Measurements from ENCODE around the gene IGSF21. TPM values are rescaled to one million over a fixed set of nuclear protein-coding genes. Genes with fewer than 3 reads are reported as not detected.

Gene IGSF21
- total and polyA plus RNA-seq, 4 donors: 0.31 to 1.5 (median 0.88) TPM

- TF ChIP-seq MAX (IDR thresholded peaks at IDR 0.05) (no peak), CTCF (IDR thresholded peaks at IDR 0.05; ENCODE audit: low read depth, low read length, missing input control) (no peak), TAF1 (conservative IDR thresholded peaks at IDR 0.05) (no peak), FOXA1 (IDR thresholded peaks at IDR 0.05) (no peak), HNF4A (conservative IDR thresholded peaks at IDR 0.05) (no peak), NR2F2 (IDR thresholded peaks at IDR 0.05) (no peak), FOXA2 (IDR thresholded peaks at IDR 0.05) (no peak), GABPA (IDR thresholded peaks at IDR 0.05 in 1 of 2, conservative IDR thresholded peaks at IDR 0.05 in 1 of 2) (no peak), JUND (IDR thresholded peaks at IDR 0.05) (no peak), HNF4G (IDR thresholded peaks at IDR 0.05) (no peak), RXRA (IDR thresholded peaks at IDR 0.05) (no peak)
- TF ChIP-seq, protein P1, sequence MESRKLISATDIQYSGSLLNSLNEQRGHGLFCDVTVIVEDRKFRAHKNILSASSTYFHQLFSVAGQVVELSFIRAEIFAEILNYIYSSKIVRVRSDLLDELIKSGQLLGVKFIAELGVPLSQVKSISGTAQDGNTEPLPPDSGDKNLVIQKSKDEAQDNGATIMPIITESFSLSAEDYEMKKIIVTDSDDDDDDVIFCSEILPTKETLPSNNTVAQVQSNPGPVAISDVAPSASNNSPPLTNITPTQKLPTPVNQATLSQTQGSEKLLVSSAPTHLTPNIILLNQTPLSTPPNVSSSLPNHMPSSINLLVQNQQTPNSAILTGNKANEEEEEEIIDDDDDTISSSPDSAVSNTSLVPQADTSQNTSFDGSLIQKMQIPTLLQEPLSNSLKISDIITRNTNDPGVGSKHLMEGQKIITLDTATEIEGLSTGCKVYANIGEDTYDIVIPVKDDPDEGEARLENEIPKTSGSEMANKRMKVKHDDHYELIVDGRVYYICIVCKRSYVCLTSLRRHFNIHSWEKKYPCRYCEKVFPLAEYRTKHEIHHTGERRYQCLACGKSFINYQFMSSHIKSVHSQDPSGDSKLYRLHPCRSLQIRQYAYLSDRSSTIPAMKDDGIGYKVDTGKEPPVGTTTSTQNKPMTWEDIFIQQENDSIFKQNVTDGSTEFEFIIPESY (IDR thresholded peaks at IDR 0.05): no peak
- WGBS: 83% methylated on average over 10 of the region's 10 CpGs
- Histone ChIP-seq H3K4me1 (ENCODE audit: control insufficient read depth in 4 of 4, insufficient read depth in 4 of 4, low read length in 3 of 4) (no peaks in the 10 kb centered on the region), H3K27me3 (ENCODE audit: control insufficient read depth in 4 of 4, insufficient read depth in 4 of 4, low read length in 3 of 4) (no peaks in the 10 kb centered on the region), H3K4me3 (ENCODE audit: low read depth in 1 of 3, low read length in 3 of 3) (no peak overlapping the region), H3K9ac (ENCODE audit: low read depth in 1 of 2, low read length in 2 of 2) (no peak overlapping the region), H3K9me3 (ENCODE audit: control insufficient read depth in 4 of 4, low read length in 3 of 4) (no peaks in the 10 kb centered on the region), H3K27ac (ENCODE audit: low read depth in 1 of 2, low read length in 2 of 2) (no peak overlapping the region), H3K36me3 (ENCODE audit: control insufficient read depth in 4 of 4, insufficient read depth in 3 of 4, low read depth in 1 of 4, low read length in 3 of 4) (no peaks in the 10 kb centered on the region)
- DNase-seq (ENCODE audit: low spot score): no peak
Measured at GRCh38 chr1:18309552-18310155, 202.1 kb downstream of the IGSF21 start.

- H3K4me3 ChIP-seq (ENCODE audit: low read depth in 1 of 3, low read length in 3 of 3): no peak overlapping the region
- no peaks in the 10 kb centered on the region for H3K36me3 ChIP-seq (ENCODE audit: control insufficient read depth in 4 of 4, insufficient read depth in 3 of 4, low read depth in 1 of 4, low read length in 3 of 4)
- H3K27me3 ChIP-seq (ENCODE audit: control insufficient read depth in 4 of 4, insufficient read depth in 4 of 4, low read length in 3 of 4): no peaks in the 10 kb centered on the region
- H3K9me3 ChIP-seq (ENCODE audit: control insufficient read depth in 4 of 4, low read length in 3 of 4): no peaks in the 10 kb centered on the region
- no peak for TF ChIP-seq HNF4A (conservative IDR thresholded peaks at IDR 0.05)
- TF ChIP-seq EGR1 (IDR thresholded peaks at IDR 0.05; ENCODE audit: low read depth in 2 of 2): no peak
- no peak for TF ChIP-seq FOXA1 (IDR thresholded peaks at IDR 0.05)
- TF ChIP-seq, protein P2, sequence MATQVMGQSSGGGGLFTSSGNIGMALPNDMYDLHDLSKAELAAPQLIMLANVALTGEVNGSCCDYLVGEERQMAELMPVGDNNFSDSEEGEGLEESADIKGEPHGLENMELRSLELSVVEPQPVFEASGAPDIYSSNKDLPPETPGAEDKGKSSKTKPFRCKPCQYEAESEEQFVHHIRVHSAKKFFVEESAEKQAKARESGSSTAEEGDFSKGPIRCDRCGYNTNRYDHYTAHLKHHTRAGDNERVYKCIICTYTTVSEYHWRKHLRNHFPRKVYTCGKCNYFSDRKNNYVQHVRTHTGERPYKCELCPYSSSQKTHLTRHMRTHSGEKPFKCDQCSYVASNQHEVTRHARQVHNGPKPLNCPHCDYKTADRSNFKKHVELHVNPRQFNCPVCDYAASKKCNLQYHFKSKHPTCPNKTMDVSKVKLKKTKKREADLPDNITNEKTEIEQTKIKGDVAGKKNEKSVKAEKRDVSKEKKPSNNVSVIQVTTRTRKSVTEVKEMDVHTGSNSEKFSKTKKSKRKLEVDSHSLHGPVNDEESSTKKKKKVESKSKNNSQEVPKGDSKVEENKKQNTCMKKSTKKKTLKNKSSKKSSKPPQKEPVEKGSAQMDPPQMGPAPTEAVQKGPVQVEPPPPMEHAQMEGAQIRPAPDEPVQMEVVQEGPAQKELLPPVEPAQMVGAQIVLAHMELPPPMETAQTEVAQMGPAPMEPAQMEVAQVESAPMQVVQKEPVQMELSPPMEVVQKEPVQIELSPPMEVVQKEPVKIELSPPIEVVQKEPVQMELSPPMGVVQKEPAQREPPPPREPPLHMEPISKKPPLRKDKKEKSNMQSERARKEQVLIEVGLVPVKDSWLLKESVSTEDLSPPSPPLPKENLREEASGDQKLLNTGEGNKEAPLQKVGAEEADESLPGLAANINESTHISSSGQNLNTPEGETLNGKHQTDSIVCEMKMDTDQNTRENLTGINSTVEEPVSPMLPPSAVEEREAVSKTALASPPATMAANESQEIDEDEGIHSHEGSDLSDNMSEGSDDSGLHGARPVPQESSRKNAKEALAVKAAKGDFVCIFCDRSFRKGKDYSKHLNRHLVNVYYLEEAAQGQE (IDR thresholded peaks at IDR 0.05): no peak
- no peak for TF ChIP-seq HNF4G (IDR thresholded peaks at IDR 0.05)
- no peak for TF ChIP-seq TAF1 (conservative IDR thresholded peaks at IDR 0.05)
- TF ChIP-seq, protein P1 (IDR thresholded peaks at IDR 0.05): no peak
- no peak for TF ChIP-seq CTCF (IDR thresholded peaks at IDR 0.05; ENCODE audit: low read depth, low read length, missing input control)
- no peak overlapping the region for H3K9ac ChIP-seq (ENCODE audit: low read depth in 1 of 2, low read length in 2 of 2)
- peaks cover 0 to 1% (median 0%) of the 10 kb centered on the region in 4 donors for H3K4me1 ChIP-seq (ENCODE audit: control insufficient read depth in 4 of 4, insufficient read depth in 4 of 4, low read length in 3 of 4)
- no peak overlapping the region for H3K27ac ChIP-seq (ENCODE audit: low read depth in 1 of 2, low read length in 2 of 2)
- no peak for DNase-seq (ENCODE audit: low spot score)
- 83% methylated on average over 10 of the region's 10 CpGs for WGBS
Measured at GRCh38 chr1:18312961-18313360, 205.4 kb downstream of the IGSF21 start.

Measured in liver (tissue), 9 donors.